NCI-H1092 (cell line): ENCODE measurements around the gene HSPA8.
A peak's percentile ranks its signal among the peaks of the same experiment; 100 is the strongest.

ENCODE experiments used
- DNase-seq: peaks from one replicate; lab custom pipeline; 2025; lab: John Stamatoyannopoulos, UW

The HSPA8 gene

DNA sequence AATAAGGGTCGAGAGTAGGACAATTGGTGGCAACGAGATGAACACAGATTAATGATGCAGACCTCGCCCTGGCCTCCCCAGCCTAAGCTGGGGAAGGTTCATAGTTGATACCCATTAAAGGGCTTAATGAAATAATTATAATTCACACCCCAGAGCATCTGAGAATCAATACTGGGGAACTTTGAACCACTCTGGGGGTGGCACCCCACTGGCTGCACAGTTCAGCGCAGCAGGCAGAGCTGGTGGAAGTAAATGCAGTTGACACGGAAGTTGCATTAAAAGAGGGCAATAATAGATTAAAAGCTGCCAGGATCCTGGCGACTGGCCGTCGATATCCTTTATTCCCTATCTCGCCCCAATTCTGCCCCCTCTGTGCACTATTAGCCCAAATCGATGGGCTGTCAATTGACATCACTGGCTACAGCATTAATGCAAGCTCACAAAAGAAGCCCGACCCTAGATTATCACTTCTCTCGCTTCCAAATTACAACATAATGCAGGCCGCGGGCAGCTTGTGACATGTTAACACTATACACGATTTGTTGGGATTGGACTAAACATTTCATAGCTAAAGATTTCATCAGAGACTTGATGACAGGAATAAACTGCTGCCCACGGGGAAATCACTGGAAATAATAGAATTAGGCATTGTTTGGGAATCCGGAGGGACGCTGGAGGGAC, 14.5 kb downstream of the HSPA8 start:
- no peak for DNase-seq

DNA sequence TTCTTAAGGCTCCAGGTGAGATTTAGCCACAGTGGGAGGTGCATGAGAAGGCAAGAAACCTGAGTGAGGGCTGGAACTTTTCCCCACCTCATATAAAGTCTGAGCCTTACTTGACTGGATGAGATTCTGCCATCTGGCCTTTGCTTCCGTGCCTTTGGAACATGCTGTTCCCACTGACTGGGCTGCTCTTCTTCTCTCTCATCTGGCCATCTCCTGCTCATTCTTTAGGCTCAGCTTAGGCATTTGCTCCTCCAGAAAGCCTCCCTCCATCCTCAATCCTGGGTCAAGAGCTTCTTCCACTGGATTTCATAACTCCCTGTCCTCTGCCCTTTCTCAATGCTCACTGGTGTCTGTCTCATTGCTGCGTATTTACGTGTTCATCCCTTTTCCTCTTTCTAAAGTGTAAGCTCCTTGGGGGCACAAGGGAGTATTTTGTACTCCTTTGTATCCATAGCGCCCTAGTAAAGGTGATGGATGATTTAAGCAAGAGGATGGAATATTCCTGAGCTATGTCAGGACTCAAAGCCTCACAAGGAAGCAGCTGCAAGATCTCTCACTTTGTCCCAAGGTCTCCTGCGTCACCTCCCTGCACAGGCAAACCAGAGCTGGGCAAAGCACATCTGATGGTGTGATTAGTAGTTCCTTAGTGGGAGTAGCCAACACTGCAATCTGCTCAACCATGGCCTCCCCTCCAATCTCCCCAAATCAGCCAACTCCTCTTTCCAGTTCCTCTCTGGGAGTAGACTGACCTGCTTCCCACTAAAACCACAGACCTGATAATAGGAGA, 15.3 kb downstream of the HSPA8 start:
- no peak for DNase-seq

DNA sequence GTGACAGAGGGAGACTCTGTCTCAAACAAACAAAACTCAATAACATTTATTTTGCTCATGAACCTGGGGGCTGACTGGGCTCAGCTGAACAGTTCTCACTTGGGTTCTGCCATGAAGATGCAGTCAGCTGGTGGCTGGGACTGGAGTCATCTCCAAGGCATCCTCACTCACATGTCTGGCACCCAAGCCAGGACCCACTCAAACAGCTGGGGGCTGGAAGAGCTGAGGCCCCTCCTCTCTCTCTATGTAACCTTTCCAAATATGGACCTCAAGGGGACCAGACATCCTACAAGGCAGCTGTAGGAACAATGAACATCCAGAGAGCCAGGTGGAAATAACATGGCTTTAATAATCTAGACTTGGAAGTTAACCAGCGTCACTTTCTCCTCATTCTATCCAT, 16.8 kb downstream of the HSPA8 start:
- DNase-seq = no peak

DNA sequence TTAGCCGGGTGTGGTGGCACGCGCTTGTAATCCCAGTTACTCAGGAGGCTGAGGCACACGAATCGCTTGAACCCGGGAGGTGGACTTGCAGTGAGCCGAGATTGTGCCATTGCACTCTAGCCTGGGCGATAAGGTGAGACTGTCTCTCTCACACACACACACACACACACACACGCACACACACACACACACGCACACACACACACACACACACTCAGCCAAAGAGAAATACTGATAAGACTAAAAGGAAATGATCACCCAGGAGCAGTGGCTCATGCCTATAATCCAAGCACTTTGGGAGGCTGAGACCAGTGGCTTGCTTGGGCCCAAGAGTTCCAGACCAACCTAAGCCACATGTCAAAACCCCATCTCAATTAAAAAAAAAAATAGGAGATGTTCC, 20.8 kb downstream of the HSPA8 start:
- no peak for DNase-seq

GRCh38 chr11:123040111-123040432, 21.9 kb downstream of the HSPA8 start:
- peak; percentile 17 for DNase-seq

- no peak for DNase-seq
These were observed 26.1 kb downstream of the HSPA8 start for GRCh38 chr11:123035831-123036230.

GRCh38 chr11:123034597-123034996, 27.3 kb downstream of the HSPA8 start:
- DNase-seq = no peak

GRCh38 chr11:123033895-123034294, 28.0 kb downstream of the HSPA8 start:
- no peak for DNase-seq

- DNase-seq = no peak
These were observed 31.4 kb downstream of the HSPA8 start for GRCh38 chr11:123030517-123030916.

- DNase-seq = peak; percentile 64
These were observed 41.0 kb downstream of the HSPA8 start for GRCh38 chr11:123020968-123021367.

GRCh38 chr11:123018702-123019101, 43.2 kb downstream of the HSPA8 start:
- no peak for DNase-seq

- no peak for DNase-seq
These were observed 50.4 kb downstream of the HSPA8 start for GRCh38 chr11:123011510-123011909.
